ENCODE data around the gene CCDC27. TPM values are rescaled to one million over a fixed set of nuclear protein-coding genes. Genes with fewer than 3 reads are reported as not detected.

The CCDC27 gene
- total RNA-seq, 1 experiment from 2014 or later: 0.13 TPM

DNA sequence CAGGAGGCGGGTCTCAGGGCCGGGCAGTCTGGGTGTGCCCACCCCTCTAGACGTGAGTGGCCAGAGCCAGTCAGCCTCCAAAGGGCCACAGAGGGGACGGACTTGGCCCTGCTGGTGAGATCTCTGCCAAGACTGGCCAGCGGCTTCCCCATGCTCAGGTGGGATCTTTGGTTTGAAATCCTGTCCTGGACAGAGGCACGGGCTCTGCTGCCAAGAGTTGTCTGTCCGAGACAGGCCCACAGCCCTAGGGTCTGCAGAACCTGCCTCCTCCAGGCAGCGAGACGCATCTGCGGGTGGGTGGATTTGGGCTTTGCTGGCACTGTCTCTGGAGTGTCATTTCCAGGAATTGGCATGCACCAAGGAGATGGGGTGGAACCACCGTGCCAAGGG, 44.3 kb upstream of the CCDC27 start:
- TF ChIP-seq RELA (CRISPR knock-in tag; IDR thresholded peaks at IDR 0.05; ENCODE audit: borderline replicate concordance) (no peak), TCF7 (CRISPR knock-in tag; IDR thresholded peaks at IDR 0.05; ENCODE audit: low read depth) (no peak), NR1H2 (CRISPR knock-in tag; IDR thresholded peaks at IDR 0.05) (no peak), GTF2I (CRISPR knock-in tag; conservative IDR thresholded peaks at IDR 0.05) (no peak), NR2C2 (CRISPR knock-in tag; IDR thresholded peaks at IDR 0.05) (no peak)
- TF ChIP-seq, protein P1, sequence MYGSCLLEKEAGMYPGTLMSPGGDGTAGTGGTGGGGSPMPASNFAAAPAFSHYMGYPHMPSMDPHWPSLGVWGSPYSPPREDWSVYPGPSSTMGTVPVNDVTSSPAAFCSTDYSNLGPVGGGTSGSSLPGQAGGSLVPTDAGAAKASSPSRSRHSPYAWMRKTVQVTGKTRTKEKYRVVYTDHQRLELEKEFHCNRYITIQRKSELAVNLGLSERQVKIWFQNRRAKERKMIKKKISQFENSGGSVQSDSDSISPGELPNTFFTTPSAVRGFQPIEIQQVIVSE (CRISPR knock-in tag; IDR thresholded peaks at IDR 0.05; ENCODE audit: borderline replicate concordance): no peak
- TF ChIP-seq, protein P2, sequence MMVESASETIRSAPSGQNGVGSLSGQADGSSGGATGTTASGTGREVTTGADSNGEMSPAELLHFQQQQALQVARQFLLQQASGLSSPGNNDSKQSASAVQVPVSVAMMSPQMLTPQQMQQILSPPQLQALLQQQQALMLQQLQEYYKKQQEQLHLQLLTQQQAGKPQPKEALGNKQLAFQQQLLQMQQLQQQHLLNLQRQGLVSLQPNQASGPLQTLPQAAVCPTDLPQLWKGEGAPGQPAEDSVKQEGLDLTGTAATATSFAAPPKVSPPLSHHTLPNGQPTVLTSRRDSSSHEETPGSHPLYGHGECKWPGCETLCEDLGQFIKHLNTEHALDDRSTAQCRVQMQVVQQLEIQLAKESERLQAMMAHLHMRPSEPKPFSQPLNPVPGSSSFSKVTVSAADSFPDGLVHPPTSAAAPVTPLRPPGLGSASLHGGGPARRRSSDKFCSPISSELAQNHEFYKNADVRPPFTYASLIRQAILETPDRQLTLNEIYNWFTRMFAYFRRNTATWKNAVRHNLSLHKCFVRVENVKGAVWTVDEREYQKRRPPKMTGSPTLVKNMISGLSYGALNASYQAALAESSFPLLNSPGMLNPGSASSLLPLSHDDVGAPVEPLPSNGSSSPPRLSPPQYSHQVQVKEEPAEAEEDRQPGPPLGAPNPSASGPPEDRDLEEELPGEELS (CRISPR knock-in tag; IDR thresholded peaks at IDR 0.05): no peak
- TF ChIP-seq, protein P3, sequence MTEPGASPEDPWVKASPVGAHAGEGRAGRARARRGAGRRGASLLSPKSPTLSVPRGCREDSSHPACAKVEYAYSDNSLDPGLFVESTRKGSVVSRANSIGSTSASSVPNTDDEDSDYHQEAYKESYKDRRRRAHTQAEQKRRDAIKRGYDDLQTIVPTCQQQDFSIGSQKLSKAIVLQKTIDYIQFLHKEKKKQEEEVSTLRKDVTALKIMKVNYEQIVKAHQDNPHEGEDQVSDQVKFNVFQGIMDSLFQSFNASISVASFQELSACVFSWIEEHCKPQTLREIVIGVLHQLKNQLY (CRISPR knock-in tag; IDR thresholded peaks at IDR 0.05): no peak
- TF ChIP-seq, protein P4, sequence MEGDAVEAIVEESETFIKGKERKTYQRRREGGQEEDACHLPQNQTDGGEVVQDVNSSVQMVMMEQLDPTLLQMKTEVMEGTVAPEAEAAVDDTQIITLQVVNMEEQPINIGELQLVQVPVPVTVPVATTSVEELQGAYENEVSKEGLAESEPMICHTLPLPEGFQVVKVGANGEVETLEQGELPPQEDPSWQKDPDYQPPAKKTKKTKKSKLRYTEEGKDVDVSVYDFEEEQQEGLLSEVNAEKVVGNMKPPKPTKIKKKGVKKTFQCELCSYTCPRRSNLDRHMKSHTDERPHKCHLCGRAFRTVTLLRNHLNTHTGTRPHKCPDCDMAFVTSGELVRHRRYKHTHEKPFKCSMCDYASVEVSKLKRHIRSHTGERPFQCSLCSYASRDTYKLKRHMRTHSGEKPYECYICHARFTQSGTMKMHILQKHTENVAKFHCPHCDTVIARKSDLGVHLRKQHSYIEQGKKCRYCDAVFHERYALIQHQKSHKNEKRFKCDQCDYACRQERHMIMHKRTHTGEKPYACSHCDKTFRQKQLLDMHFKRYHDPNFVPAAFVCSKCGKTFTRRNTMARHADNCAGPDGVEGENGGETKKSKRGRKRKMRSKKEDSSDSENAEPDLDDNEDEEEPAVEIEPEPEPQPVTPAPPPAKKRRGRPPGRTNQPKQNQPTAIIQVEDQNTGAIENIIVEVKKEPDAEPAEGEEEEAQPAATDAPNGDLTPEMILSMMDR (IDR thresholded peaks at IDR 0.05): no peak
- TF ChIP-seq, protein P5, sequence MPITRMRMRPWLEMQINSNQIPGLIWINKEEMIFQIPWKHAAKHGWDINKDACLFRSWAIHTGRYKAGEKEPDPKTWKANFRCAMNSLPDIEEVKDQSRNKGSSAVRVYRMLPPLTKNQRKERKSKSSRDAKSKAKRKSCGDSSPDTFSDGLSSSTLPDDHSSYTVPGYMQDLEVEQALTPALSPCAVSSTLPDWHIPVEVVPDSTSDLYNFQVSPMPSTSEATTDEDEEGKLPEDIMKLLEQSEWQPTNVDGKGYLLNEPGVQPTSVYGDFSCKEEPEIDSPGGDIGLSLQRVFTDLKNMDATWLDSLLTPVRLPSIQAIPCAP (CRISPR knock-in tag; IDR thresholded peaks at IDR 0.05): no peak
- ChIA-PET POLR2A (no interaction called here), CTCF (interaction anchor here (0.8 to 3.6 kb wide), 4 partner anchors 10 to 19 kb away, joined by 3 to 30 read pairs (median 14); no protein-coding TSS in a partner anchor)
- DNase-seq (ENCODE audit: low spot score): no peak
- Mint-ChIP-seq H3K9me3 (no peaks in the 10 kb centered on the region), H3K27me3 (ENCODE audit: low read depth) (peaks cover 4% of the 10 kb centered on the region), H3K4me1 (peaks cover 15% of the 10 kb centered on the region), H3K27ac (no peak overlapping the region), H3K36me3 (no peaks in the 10 kb centered on the region), H3K4me3 (no peak overlapping the region)
- no peak for ATAC-seq

DNA sequence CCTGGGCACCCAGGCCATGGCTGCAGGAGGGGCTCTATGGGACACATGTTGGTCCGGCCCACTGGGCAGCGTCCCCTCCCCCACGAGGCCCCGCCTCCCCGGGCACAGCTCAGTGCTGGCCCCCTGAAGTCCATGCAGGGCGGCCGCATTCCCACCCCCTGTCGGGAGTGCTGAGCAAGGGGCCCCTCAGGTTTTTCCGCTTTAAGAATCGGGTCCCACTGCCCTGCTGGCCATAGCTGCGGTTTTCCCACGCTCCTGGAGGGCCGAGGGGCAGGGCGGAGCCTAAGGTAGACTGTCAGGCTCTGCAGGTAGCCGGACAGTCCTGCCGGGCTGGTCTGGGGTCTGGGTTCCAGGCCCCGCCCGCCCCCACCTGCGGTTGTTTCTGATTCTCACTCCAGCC, 43.5 kb upstream of the CCDC27 start:
- no peak for TF ChIP-seq GRHL2 (CRISPR knock-in tag; IDR thresholded peaks at IDR 0.05; ENCODE audit: insufficient replicate concordance, severe bottlenecking)
- TF ChIP-seq, protein P6, sequence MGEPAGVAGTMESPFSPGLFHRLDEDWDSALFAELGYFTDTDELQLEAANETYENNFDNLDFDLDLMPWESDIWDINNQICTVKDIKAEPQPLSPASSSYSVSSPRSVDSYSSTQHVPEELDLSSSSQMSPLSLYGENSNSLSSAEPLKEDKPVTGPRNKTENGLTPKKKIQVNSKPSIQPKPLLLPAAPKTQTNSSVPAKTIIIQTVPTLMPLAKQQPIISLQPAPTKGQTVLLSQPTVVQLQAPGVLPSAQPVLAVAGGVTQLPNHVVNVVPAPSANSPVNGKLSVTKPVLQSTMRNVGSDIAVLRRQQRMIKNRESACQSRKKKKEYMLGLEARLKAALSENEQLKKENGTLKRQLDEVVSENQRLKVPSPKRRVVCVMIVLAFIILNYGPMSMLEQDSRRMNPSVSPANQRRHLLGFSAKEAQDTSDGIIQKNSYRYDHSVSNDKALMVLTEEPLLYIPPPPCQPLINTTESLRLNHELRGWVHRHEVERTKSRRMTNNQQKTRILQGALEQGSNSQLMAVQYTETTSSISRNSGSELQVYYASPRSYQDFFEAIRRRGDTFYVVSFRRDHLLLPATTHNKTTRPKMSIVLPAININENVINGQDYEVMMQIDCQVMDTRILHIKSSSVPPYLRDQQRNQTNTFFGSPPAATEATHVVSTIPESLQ (CRISPR knock-in tag; IDR thresholded peaks at IDR 0.05): no peak
- TF ChIP-seq, protein P7, sequence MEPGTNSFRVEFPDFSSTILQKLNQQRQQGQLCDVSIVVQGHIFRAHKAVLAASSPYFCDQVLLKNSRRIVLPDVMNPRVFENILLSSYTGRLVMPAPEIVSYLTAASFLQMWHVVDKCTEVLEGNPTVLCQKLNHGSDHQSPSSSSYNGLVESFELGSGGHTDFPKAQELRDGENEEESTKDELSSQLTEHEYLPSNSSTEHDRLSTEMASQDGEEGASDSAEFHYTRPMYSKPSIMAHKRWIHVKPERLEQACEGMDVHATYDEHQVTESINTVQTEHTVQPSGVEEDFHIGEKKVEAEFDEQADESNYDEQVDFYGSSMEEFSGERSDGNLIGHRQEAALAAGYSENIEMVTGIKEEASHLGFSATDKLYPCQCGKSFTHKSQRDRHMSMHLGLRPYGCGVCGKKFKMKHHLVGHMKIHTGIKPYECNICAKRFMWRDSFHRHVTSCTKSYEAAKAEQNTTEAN (CRISPR knock-in tag; IDR thresholded peaks at IDR 0.05): no peak
- TF ChIP-seq NFYB (CRISPR knock-in tag; conservative IDR thresholded peaks at IDR 0.05; ENCODE audit: low read depth): no peak
- TF ChIP-seq, protein P8, sequence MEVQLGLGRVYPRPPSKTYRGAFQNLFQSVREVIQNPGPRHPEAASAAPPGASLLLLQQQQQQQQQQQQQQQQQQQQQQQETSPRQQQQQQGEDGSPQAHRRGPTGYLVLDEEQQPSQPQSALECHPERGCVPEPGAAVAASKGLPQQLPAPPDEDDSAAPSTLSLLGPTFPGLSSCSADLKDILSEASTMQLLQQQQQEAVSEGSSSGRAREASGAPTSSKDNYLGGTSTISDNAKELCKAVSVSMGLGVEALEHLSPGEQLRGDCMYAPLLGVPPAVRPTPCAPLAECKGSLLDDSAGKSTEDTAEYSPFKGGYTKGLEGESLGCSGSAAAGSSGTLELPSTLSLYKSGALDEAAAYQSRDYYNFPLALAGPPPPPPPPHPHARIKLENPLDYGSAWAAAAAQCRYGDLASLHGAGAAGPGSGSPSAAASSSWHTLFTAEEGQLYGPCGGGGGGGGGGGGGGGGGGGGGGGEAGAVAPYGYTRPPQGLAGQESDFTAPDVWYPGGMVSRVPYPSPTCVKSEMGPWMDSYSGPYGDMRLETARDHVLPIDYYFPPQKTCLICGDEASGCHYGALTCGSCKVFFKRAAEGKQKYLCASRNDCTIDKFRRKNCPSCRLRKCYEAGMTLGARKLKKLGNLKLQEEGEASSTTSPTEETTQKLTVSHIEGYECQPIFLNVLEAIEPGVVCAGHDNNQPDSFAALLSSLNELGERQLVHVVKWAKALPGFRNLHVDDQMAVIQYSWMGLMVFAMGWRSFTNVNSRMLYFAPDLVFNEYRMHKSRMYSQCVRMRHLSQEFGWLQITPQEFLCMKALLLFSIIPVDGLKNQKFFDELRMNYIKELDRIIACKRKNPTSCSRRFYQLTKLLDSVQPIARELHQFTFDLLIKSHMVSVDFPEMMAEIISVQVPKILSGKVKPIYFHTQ (CRISPR knock-in tag; IDR thresholded peaks at IDR 0.05): no peak
- POLR2A ChIA-PET: interaction anchor here (1.3 kb wide), 1 partner anchor 9 kb away, joined by 5 read pairs; no protein-coding TSS in a partner anchor
- Mint-ChIP-seq H3K36me3 (no peaks in the 10 kb centered on the region), H3K27me3 (ENCODE audit: low read depth) (peaks cover 4% of the 10 kb centered on the region), H3K9me3 (no peaks in the 10 kb centered on the region), H3K27ac (no peak overlapping the region), H3K4me1 (peaks cover 15% of the 10 kb centered on the region), H3K4me3 (no peak overlapping the region)
- peak; percentile 66 for DNase-seq (ENCODE audit: low spot score)
- CTCF ChIA-PET: interaction anchor here (0.7 to 3.5 kb wide), 7 partner anchors 9 to 218 kb away, joined by 3 to 30 read pairs (median 4); no protein-coding TSS in a partner anchor
- peak; percentile 26 for ATAC-seq
